HepG2 (cell line): ENCODE measurements around the gene HABP2. TPM values are rescaled to one million over a fixed set of nuclear protein-coding genes. Genes with fewer than 3 reads are reported as not detected.

Source experiments
- AHDC1 ChIP-seq: sonication (generic); formaldehyde crosslinking; IDR thresholded peaks from 2 replicates; pipeline ENCODE4 v1.5.1; 2020; ENCODE audit warnings: mild to moderate bottlenecking, missing genetic modification reagents, borderline replicate concordance
- CBX5 ChIP-seq: sonication (generic); formaldehyde crosslinking; IDR thresholded peaks from 2 replicates; pipeline ENCODE4 v1.4.0; 2020; ENCODE audit warnings: missing genetic modification reagents, borderline replicate concordance
- HDAC2 ChIP-seq: sonication (generic); formaldehyde crosslinking; IDR thresholded peaks from 2 replicates; pipeline ENCODE4 v1.4.0; 2020; ENCODE audit warnings: missing genetic modification reagents
- RERE ChIP-seq: IDR thresholded peaks from 2 replicates; pipeline ENCODE4 v1.6.1; 2016; ENCODE audit warnings: low read depth, missing genetic modification reagents, missing compliant biosample characterization
- SIX4 ChIP-seq: sonication (generic); formaldehyde crosslinking; IDR thresholded peaks from 2 replicates; pipeline ENCODE4 v1.4.0; 2020; ENCODE audit warnings: missing genetic modification reagents
- TFE3 ChIP-seq: IDR thresholded peaks from 2 replicates; pipeline ENCODE4 v1.6.1; 2016
- THAP8 ChIP-seq: sonication (generic); formaldehyde crosslinking; IDR thresholded peaks from 2 replicates; pipeline ENCODE4 v1.5.1; 2020; ENCODE audit warnings: missing genetic modification reagents, mild to moderate bottlenecking, borderline replicate concordance
- ZNF574 ChIP-seq: sonication (generic); formaldehyde crosslinking; IDR thresholded peaks from 2 replicates; pipeline ENCODE4 v1.4.0; 2020; ENCODE audit warnings: missing genetic modification reagents
- ZNF792 ChIP-seq: IDR thresholded peaks from 2 replicates; pipeline ENCODE4 v1.6.1; 2016
- polyA plus RNA-seq, 8 experiments: library from polyadenylated mRNA; depleted of rRNA in 3 of 8; stranded (reverse) in 7 of 8; unstranded in 1 of 8; fragments of >200 nt; fragmentation: Illumina TruSeq in 4 of 8; extraction: Trizol in 4 of 8; gene quantifications; 2 replicates each; pipeline versions ENCODE4 v1.2.1 to v1.2.3, GENCODE V29; 2011 to 2016; ENCODE audit warnings: low read depth in 4 of 8, missing spikeins in 1 of 8, mixed read lengths in 1 of 8; ENCODE audit not compliant: insufficient read depth in 1 of 8
- total RNA-seq, 5 experiments: library from RNA; depleted of rRNA; stranded (reverse); fragments of >200 nt; fragmentation: Illumina TruSeq; extraction: Trizol; gene quantifications; 2 replicates each; pipeline ENCODE4 v1.2.3, GENCODE V29; 2016; ENCODE audit warnings: low read depth in 1 of 5

The HABP2 gene
- total and polyA plus RNA-seq, 2 of the 13 experiments (the other 11 are each of a cell fraction or from before 2014, with no cell fraction given), result 0.12 to 0.13 TPM

- TF ChIP-seq HDAC2 (peak; percentile 82), ZNF792 (CRISPR knock-in tag) (peak; percentile 54; the same call in 1 of the 2 replicates), ZNF574 (peak; percentile 34; the same call in 1 of the 2 replicates), THAP8 (CRISPR knock-in tag) (no peak), TFE3 (0 out of 2 replicates have a peak, but pooled peaks have one; percentile 16), RERE (CRISPR knock-in tag) (peak; percentile 52; the same call in 1 of the 2 replicates), SIX4 (CRISPR knock-in tag) (no peak), CBX5 (0 out of 2 replicates have a peak, but pooled peaks have one; percentile 16), AHDC1 (peak; percentile 85)
Observed at GRCh38 chr10:113540845-113541548, 11.9 kb upstream of the HABP2 start (continued).
